ACC112 (cell line): ENCODE measurements around the gene SECISBP2L.
A peak's percentile ranks its signal among the peaks of the same experiment; 100 is the strongest.

Experiments
- H2AFZ ChIP-seq: fragments of 200-600 bp; sonication (generic); one replicate; pipeline ENCODE4 v1.6.0; 2017; ENCODE audit warnings: antibody characterized with exemption, low read length; ENCODE audit not compliant: unreplicated experiment
- H3K27ac ChIP-seq: fragments of 200-600 bp; sonication (generic); 2 replicates; pipeline ENCODE4 v1.5.1; 2014; ENCODE audit warnings: low read depth, mild to moderate bottlenecking, antibody characterized with exemption, low read length, moderate library complexity
- H3K27me3 ChIP-seq: fragments of 200-600 bp; sonication (generic); 2 replicates; pipeline ENCODE4 v1.6.1; 2014; ENCODE audit warnings: mild to moderate bottlenecking, antibody characterized with exemption, low read length, moderate library complexity, mixed read lengths; ENCODE audit not compliant: insufficient read depth
- H3K36me3 ChIP-seq: fragments of 200-600 bp; sonication (generic); 2 replicates; pipeline ENCODE4 v1.6.1; 2016; ENCODE audit warnings: mild to moderate bottlenecking, antibody characterized with exemption, low read length, moderate library complexity, mixed read lengths; ENCODE audit not compliant: insufficient read depth
- H3K4me1 ChIP-seq: fragments of 200-600 bp; sonication (generic); one replicate; pipeline ENCODE4 v1.6.1; 2016; ENCODE audit warnings: low read length, mixed read lengths; ENCODE audit not compliant: insufficient read depth, unreplicated experiment, control insufficient read depth
- H3K4me3 ChIP-seq: fragments of 200-600 bp; sonication (generic); 2 replicates; pipeline ENCODE4 v1.5.1; 2014; ENCODE audit warnings: mild to moderate bottlenecking, low read depth, low read length
- H3K79me2 ChIP-seq: fragments of 200-600 bp; sonication (generic); one replicate; pipeline ENCODE4 v1.6.0; 2016; ENCODE audit warnings: low read length; ENCODE audit not compliant: control insufficient read depth, unreplicated experiment, insufficient read depth

SECISBP2L gene

DNA sequence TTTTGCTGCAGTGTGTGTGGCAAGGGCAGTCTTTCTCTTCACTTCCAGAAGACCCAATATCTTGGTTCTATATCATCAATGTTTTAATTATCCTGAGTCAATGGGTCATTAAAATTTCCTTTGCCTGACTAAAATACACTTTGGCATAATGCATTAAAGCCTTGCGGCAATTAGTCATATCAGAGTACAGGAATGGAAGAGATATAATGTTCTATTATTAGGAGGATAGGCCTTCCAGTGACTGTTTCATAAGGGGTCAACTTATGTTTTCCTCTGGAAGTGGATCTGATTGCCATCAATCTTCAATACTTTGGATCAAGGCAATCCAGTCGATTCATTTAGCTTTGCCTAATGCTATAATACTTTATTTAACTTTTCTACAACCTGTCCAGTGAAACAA, 9.4 kb upstream of the SECISBP2L start:
- Histone ChIP-seq H3K36me3 (no peaks in the 10 kb centered on the region), H3K79me2 (no peaks in the 10 kb centered on the region), H2AFZ (no peak overlapping the region), H3K4me3 (no peak overlapping the region), H3K4me1 (peaks cover under 1% of the 10 kb centered on the region), H3K27me3 (no peaks in the 10 kb centered on the region), H3K27ac (no peak overlapping the region)

DNA sequence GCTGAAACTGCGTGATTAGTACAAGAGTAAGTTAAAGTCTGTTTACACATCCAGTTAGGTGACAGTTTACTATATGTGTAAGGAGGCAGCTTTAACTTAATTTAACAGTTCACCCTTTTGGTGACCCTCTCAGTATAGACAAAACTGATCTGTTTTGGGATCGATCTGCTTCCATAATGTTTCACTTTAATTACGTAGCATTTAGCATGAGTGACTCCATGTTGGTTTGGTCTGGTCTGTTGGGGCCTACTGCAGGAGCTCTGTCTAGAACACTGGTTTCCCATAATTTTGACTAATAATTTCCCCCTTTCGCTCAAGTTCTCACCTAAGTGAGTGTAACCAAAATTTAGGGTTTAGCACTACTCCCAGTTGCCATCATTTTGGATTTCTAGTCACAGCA, 6.4 kb upstream of the SECISBP2L start:
- H2AFZ ChIP-seq = no peak overlapping the region
- H3K36me3 ChIP-seq = no peaks in the 10 kb centered on the region
- H3K27me3 ChIP-seq = no peaks in the 10 kb centered on the region
- no peak overlapping the region for H3K27ac ChIP-seq
- no peaks in the 10 kb centered on the region for H3K79me2 ChIP-seq
- no peaks in the 10 kb centered on the region for H3K4me1 ChIP-seq
- H3K4me3 ChIP-seq = no peak overlapping the region

DNA sequence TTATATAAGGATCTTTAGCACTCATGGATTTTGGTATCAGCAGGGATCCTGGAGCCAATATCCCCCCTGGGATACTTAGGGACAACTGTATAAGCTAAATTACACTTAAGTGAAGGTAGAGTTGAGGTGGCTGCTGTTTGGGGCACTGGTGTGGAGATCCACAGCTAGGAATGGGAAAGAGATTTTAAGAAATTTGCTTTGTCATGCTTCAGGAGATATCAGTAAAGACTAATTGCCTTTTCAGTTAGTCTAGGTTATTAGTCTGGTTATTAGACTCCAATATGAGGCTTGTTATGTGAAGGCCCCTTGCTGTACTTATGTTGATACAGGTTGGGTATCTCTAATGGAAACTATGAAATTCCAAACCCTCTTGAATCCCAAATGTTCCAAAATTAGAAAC, 1.2 kb upstream of the SECISBP2L start:
- peaks cover 10% of the 10 kb centered on the region for H3K4me1 ChIP-seq
- no peaks in the 10 kb centered on the region for H3K36me3 ChIP-seq
- H3K27ac ChIP-seq = no peak overlapping the region
- H3K4me3 ChIP-seq = no peak overlapping the region
- peak overlapping the region; percentile 99 for H2AFZ ChIP-seq
- H3K79me2 ChIP-seq = peaks cover 32% of the 10 kb centered on the region
- H3K27me3 ChIP-seq = no peaks in the 10 kb centered on the region

DNA sequence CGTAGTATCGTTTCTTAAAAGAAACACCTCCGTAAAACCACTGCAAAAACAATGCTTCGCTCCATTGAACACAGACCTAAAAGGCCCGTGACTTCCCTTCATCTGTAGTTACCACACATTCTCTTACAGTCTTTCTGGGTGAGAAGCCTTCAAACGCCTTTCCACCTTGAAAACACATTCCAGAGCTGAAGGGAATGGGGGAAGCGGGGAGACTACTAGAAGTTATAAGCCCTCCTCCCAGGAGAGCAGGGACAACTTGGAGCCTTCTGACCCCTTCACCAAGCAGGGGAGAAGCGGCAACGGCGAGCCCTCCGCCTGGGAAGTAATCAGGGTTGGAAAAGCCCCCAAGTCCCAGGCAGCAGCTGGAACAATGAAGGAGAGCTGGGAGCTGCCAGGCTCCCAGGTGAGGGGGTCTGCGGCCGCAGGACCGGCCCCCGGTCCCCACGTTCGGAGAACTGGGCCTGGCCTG, 461 bp downstream of the SECISBP2L start:
- no peaks in the 10 kb centered on the region for H3K27me3 ChIP-seq
- H3K79me2 ChIP-seq = peaks cover 49% of the 10 kb centered on the region
- H3K27ac ChIP-seq = peak overlapping the region; percentile 11; the same call in 1 of the 2 replicates
- peaks cover 18% of the 10 kb centered on the region for H3K4me1 ChIP-seq
- H2AFZ ChIP-seq = peak overlapping the region; percentile 26
- H3K4me3 ChIP-seq = peak overlapping the region; percentile 96
- H3K36me3 ChIP-seq = no peaks in the 10 kb centered on the region

DNA sequence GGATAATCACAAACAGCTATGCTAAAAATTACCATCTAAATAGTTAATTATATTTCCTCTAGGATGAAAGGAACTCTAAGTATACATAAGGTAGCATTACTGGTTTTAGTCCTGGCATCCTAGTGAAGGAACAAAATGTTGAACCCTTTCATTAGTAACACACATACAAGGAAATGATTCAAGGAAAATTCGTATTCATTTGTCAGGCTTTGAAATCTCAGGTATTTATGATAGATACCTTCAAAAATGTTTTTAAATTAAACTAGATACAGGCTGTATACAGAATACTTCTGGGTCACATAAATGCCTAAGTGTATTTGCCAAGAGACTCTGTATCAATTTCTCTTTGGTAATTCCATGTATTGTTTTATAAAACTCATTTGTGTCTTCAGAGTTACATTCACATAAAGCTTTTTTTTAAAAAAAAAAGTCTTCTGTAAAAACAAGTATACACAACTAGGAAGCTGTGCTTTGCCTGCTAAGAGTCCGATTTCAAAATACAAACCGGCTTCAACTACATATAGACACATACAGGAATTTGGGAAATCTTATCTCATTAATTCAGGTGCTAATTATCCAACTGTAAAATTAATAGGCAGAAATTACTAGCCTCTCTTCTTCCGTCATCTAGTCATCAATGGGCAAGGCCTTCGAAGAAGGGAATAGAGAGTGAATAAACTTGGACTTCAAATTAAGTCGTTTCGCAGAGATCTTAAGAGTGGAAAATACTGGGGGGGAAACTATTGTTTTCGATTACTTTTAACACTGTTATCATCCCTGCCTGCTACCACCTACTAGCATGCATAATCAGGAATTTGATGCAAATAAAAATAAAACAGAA, 1.3 kb downstream of the SECISBP2L start:
- Histone ChIP-seq H3K79me2 (peaks cover 54% of the 10 kb centered on the region), H3K27me3 (no peaks in the 10 kb centered on the region), H2AFZ (peak overlapping the region; percentile 26), H3K4me1 (peaks cover 18% of the 10 kb centered on the region), H3K36me3 (no peaks in the 10 kb centered on the region), H3K27ac (peak overlapping the region; percentile 11), H3K4me3 (peak overlapping the region; percentile 96)

DNA sequence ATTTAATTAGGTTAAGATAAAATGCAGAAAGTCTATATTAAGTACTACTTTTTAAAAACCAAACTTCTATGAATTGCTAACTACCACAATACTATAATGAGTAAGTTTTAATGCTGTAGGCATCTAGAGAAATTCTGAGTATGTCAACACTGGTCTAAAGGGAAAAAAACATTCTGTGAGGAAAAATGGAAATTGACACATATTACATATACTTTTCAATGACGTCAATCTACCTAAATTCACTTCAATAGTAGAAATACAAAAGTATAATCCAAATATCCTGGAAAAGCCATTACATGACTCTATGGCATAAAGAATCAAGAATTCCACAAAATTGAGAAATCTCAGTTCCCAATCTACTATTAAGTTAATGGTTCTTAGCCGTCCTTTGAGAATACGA, 2.2 kb downstream of the SECISBP2L start:
- Histone ChIP-seq H3K27me3 (no peaks in the 10 kb centered on the region), H2AFZ (no peak overlapping the region), H3K36me3 (no peaks in the 10 kb centered on the region), H3K27ac (0 out of 2 replicates have a peak overlapping the region, but pooled peaks have one; percentile 11), H3K79me2 (peaks cover 63% of the 10 kb centered on the region), H3K4me1 (peaks cover 18% of the 10 kb centered on the region), H3K4me3 (peak overlapping the region; percentile 96)

DNA sequence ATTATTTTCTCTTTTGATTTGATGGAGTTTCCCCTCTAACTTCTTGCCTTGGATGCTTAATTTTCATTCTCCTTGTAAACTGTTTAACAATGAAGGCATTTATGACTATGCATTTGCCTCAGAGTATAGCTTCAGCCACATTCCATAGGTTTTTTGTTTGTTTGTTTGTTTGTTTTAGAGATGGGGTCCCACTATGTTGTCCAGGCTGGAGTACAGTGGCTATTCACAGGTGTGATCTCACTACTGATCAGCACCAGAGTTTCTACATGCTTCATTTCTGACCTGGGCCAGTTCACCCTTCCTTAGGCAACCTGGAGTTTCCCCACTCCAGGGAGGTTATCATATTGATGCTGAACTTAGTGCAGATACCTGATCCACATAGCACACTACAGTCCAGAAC, 4.1 kb downstream of the SECISBP2L start:
- Histone ChIP-seq H3K27me3 (no peaks in the 10 kb centered on the region), H3K79me2 (peaks cover 76% of the 10 kb centered on the region), H3K4me1 (peaks cover 32% of the 10 kb centered on the region), H3K27ac (0 out of 2 replicates have a peak overlapping the region, but pooled peaks have one; percentile 35), H3K4me3 (peak overlapping the region; percentile 65), H3K36me3 (no peaks in the 10 kb centered on the region), H2AFZ (peak overlapping the region; percentile 13)

DNA sequence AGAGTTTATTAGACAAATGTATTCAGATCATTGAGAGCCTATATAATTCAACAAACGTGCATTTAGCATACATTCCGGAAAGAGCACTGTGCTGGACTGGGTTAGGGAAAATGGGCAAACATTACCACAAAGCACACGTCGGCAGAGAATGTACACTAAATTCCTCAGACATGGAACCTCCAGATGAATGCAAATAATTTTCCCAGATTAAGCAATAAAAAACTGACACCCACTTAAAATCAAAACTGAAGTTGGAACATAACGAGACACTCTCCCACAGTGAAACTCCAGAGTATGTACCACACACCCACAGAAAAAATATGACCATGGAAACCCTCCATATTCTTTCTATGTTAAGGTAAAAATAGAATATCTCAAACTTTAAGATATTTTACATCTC, 4.8 kb downstream of the SECISBP2L start:
- Histone ChIP-seq H3K36me3 (no peaks in the 10 kb centered on the region), H3K4me3 (peak overlapping the region; percentile 65), H3K27ac (peak overlapping the region; percentile 35; the same call in 1 of the 2 replicates), H3K79me2 (peaks cover 81% of the 10 kb centered on the region), H3K4me1 (peaks cover 39% of the 10 kb centered on the region), H3K27me3 (no peaks in the 10 kb centered on the region), H2AFZ (peak overlapping the region; percentile 13)

DNA sequence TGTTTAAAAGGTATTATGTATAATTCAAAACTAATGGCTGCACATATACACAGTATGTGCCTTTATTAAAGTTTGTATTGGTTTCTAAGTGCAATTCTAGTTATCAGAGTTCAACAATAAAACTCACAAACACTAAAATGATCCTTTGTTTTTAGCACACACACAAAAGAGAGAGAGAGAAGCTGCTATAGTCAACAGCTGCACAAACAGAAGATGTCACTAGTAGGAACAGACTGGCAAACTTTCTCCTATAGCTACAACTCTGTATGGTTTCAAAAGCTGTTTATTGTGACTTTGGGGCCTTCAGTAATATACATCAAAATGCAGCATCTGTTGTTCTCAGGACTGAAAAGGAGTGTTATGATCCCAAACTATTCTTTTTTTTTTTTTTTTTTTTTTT, 6.1 kb downstream of the SECISBP2L start:
- Histone ChIP-seq H3K27me3 (no peaks in the 10 kb centered on the region), H3K4me3 (no peak overlapping the region), H2AFZ (no peak overlapping the region), H3K79me2 (peaks cover 82% of the 10 kb centered on the region), H3K4me1 (peaks cover 41% of the 10 kb centered on the region), H3K36me3 (peaks cover 9% of the 10 kb centered on the region), H3K27ac (no peak overlapping the region)

DNA sequence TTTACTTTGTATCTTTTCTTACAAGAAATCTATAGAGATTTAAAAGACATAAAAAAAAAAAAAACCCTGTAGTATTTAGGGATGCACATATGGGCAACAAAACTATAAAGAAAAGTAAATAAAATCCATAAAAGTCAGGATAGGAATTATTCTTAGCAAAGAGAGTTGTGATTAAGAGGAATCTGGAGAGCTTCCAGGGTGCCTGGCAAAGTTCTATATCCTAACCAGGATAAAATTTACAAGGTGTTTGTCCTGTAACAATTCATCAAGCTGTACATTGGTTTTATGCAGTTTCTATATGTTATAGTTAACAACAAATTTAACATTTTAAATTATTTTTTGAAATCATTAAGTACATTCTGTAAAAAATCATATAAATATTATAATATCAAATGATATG, 7.9 kb downstream of the SECISBP2L start:
- H3K79me2 ChIP-seq = peaks cover 64% of the 10 kb centered on the region

DNA sequence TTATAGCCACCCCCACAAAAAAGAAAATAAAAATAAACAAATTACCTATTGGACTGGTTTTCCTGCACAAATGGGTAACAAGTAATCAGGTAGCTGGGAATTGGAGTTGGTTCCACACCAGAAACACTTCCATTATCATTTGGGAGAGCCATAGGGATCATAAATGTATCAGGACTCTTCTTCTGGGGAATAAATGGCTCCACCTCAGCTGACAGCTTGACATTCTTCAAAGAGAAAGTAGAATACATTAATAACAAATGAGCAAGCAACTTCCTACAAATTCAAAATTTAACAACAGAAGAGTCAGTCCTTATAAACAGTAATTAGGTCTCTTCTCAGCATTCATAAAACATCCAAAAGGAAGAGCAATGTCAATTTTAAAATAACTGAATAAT, 8.7 kb downstream of the SECISBP2L start:
- peaks cover 31% of the 10 kb centered on the region for H3K4me1 ChIP-seq
- H3K4me3 ChIP-seq = peak overlapping the region; percentile 59; the same call in 1 of the 2 replicates
- peaks cover 58% of the 10 kb centered on the region for H3K79me2 ChIP-seq
- peaks cover 14% of the 10 kb centered on the region for H3K36me3 ChIP-seq
- no peaks in the 10 kb centered on the region for H3K27me3 ChIP-seq
- peak overlapping the region; percentile 43 for H3K27ac ChIP-seq
- H2AFZ ChIP-seq = no peak overlapping the region

More for the DNA sequence above, 7.9 kb downstream of the SECISBP2L start:
- peak overlapping the region; percentile 43 for H3K27ac ChIP-seq
- no peak overlapping the region for H3K4me3 ChIP-seq
- no peaks in the 10 kb centered on the region for H3K27me3 ChIP-seq
- peaks cover 31% of the 10 kb centered on the region for H3K4me1 ChIP-seq
- H3K36me3 ChIP-seq = peaks cover 14% of the 10 kb centered on the region
- no peak overlapping the region for H2AFZ ChIP-seq
